ENCODE measurements around the gene CD180.

GRCh38 chr5:67153292-67153691, 43.3 kb downstream of the CD180 start:
- TF ChIP-seq CTCF (IDR thresholded peaks at IDR 0.05; ENCODE audit: low read depth, low read length) (no peak), EZH2phosphoT487 (IDR thresholded peaks at IDR 0.05; ENCODE audit: low read depth) (no peak)
